Body of pancreas (tissue), 4 donors: ENCODE measurements around the gene OAF. TPM values are rescaled to one million over a fixed set of nuclear protein-coding genes. Genes with fewer than 3 reads are reported as not detected.

Source experiments
- ATAC-seq: fragments of 150-250 bp; one replicate; pipeline ENCODE4 v1.9.1; 2016
- DNase-seq, 4 donors: peaks; one replicate each; pipeline ENCODE4 v3.0.0-alpha.2; 2019
- H3K27ac ChIP-seq, 4 donors: fragments of 200-600 bp; sonication (generic); 1 replicate in 3 of 4; 2 replicates in 1 of 4; pipeline versions ENCODE4 v1.5.1 to v1.6.1; 2016 to 2019; ENCODE audit warnings: mild to moderate bottlenecking in 1 of 4, mixed read lengths in 1 of 4, moderate library complexity in 1 of 4
- H3K27me3 ChIP-seq, 2 donors: fragments of 200-600 bp; sonication (generic); one replicate each; pipeline ENCODE4 v1.6.0; 2016; ENCODE audit warnings: mild to moderate bottlenecking in 1 of 2
- H3K36me3 ChIP-seq, 2 donors: fragments of 200-600 bp; sonication (generic); replicated peaks in 1 of 2; 2 replicates each; pipeline ENCODE4 v1.5.1; 2016; ENCODE audit warnings: low read depth in 2 of 2; ENCODE audit not compliant: insufficient read depth in 1 of 2
- H3K4me1 ChIP-seq: fragments of 200-600 bp; sonication (generic); one replicate; pipeline ENCODE4 v1.6.0; 2016
- H3K4me3 ChIP-seq, 2 donors: fragments of 200-600 bp; sonication (generic); 1 replicate in 1 of 2; 2 replicates in 1 of 2; pipeline ENCODE4 v1.5.1; 2016 to 2019
- H3K9me3 ChIP-seq, 3 donors: fragments of 200-600 bp; sonication (generic); 1 replicate in 2 of 3; 2 replicates in 1 of 3; pipeline ENCODE4 v1.5.1; 2016
- POLR2A ChIP-seq, 3 donors: fragments of 450-650 bp; IDR thresholded peaks; one replicate each; pipeline ENCODE4 v1.6.1; 2016; ENCODE audit warnings: antibody characterized with exemption in 3 of 3, mild to moderate bottlenecking in 2 of 3
- WGBS, 2 donors: methylation state at CpG; one replicate each; pipeline ENCODE4 v1.1.5; 2017; 5-methylcytosine and 5-hydroxymethylcytosine counted together
- intact Hi-C: fragments of 100-400 bp; cut with DNase I; formaldehyde crosslinking; loops from one replicate; pipeline ENCODE4 v1.15.1; 2023
- total RNA-seq, 2 donors: library from RNA; depleted of rRNA; stranded (reverse); fragments of >200 nt; gene quantifications; one replicate each; pipeline ENCODE4 v1.1.0, GENCODE V29; 2016
- TF ChIP-seq, protein P1 (sequence below), 7 experiments: fragments of 450-650 bp in 4 of 7; fragments of 200-600 bp in 3 of 7; sonication (generic) in 3 of 7; IDR thresholded peaks; one replicate each; pipeline ENCODE4 v1.5.1; 2016 to 2019; ENCODE audit warnings: antibody characterized with exemption in 7 of 7

The OAF gene
- total RNA-seq, 2 donors from 2014 or later: 53.7 to 67.7 TPM

DNA sequence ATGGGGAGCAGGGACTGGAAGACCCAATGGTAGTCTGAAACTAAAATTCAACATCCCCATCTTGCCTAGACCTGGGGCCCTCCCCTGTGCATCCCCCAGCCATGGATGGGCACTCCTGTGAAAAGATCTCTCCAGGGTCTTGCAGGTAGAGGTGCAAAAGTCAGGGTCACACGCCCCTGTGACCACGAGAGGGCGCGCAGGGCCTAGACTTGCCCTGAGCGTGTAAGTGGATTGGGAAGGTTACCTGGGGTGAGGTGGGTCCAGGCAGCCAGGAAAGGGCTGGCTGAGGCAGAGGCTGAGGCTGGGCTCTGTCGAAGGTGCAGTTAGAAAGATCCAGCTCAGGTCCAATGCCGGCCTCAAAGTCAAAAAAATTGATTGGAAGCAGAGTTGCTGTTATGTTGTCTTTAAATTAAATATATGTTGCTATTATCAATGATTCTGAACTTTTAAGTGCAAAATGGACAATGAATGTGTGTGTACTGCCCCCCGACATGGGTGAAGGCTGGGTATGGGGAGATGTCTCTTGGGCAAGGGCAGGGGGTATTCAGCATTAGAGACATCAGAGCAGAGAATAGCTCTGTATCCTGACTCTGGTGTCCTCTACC is 24.3 kb downstream of the OAF start:
- Histone ChIP-seq H3K4me1 (peaks cover 12% of the 10 kb centered on the region), H3K27me3 (no peaks in the 10 kb centered on the region), H3K4me3 (no peak overlapping the region), H3K27ac (no peak overlapping the region), H3K36me3 (no peaks in the 10 kb centered on the region), H3K9me3 (no peaks in the 10 kb centered on the region)
- ATAC-seq (peak; percentile 80), DNase-seq (peak; percentile 81 to 86 (median 82))
- intact Hi-C loops: loop anchor here (5.0 kb wide), 1 partner anchor 62 kb away; no protein-coding TSS in a partner anchor
- 9 to 10% methylated on average over 8 of the region's 8 CpGs for WGBS, 2 donors
- TF ChIP-seq POLR2A (IDR thresholded peaks at IDR 0.05): no peak
- TF ChIP-seq, protein P1, sequence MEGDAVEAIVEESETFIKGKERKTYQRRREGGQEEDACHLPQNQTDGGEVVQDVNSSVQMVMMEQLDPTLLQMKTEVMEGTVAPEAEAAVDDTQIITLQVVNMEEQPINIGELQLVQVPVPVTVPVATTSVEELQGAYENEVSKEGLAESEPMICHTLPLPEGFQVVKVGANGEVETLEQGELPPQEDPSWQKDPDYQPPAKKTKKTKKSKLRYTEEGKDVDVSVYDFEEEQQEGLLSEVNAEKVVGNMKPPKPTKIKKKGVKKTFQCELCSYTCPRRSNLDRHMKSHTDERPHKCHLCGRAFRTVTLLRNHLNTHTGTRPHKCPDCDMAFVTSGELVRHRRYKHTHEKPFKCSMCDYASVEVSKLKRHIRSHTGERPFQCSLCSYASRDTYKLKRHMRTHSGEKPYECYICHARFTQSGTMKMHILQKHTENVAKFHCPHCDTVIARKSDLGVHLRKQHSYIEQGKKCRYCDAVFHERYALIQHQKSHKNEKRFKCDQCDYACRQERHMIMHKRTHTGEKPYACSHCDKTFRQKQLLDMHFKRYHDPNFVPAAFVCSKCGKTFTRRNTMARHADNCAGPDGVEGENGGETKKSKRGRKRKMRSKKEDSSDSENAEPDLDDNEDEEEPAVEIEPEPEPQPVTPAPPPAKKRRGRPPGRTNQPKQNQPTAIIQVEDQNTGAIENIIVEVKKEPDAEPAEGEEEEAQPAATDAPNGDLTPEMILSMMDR (IDR thresholded peaks at IDR 0.05): peak; percentile 69 to 89 (median 87)

GRCh38 chr11:120236169-120237107 is 25.6 kb downstream of the OAF start:
- Histone ChIP-seq H3K36me3 (no peaks in the 10 kb centered on the region), H3K4me3 (no peak overlapping the region), H3K27ac (no peak overlapping the region), H3K9me3 (no peaks in the 10 kb centered on the region), H3K4me1 (peaks cover 22% of the 10 kb centered on the region), H3K27me3 (no peaks in the 10 kb centered on the region)
- 37 to 40% methylated on average over 5 of the region's 5 CpGs for WGBS, 2 donors
- no peak for ATAC-seq
- intact Hi-C loops: loop anchor here (5.0 kb wide), 1 partner anchor 61 kb away; no protein-coding TSS in a partner anchor
- TF ChIP-seq, protein P1 (IDR thresholded peaks at IDR 0.05): no peak
- peak in 2 of 3 donors; percentile 30 to 51 for TF ChIP-seq POLR2A (IDR thresholded peaks at IDR 0.05)
- DNase-seq: no peak

GRCh38 chr11:120238968-120239620 is 28.3 kb downstream of the OAF start:
- DNase-seq (no peak), ATAC-seq (no peak)
- no peaks in the 10 kb centered on the region for H3K27me3 ChIP-seq
- no peak overlapping the region for H3K4me3 ChIP-seq
- intact Hi-C loops: loop anchor here (5.0 kb wide), 1 partner anchor 58 kb away; no protein-coding TSS in a partner anchor
- peaks cover 22% of the 10 kb centered on the region for H3K4me1 ChIP-seq
- H3K27ac ChIP-seq: no peak overlapping the region
- no peaks in the 10 kb centered on the region for H3K36me3 ChIP-seq
- WGBS, 2 donors: 88 to 94% methylated on average over 8 to 11 of the region's 11 CpGs
- no peaks in the 10 kb centered on the region for H3K9me3 ChIP-seq
- no peak for TF ChIP-seq POLR2A (IDR thresholded peaks at IDR 0.05)

- no peaks in the 10 kb centered on the region for H3K36me3 ChIP-seq
- H3K4me3 ChIP-seq: no peak within 1 kb of the TSS
- H3K27ac ChIP-seq: no peak within 1 kb of the TSS
- WGBS, 2 donors: 6 to 9% methylated on average over 11 to 60 of the region's 66 CpGs
- TF ChIP-seq POLR2A (IDR thresholded peaks at IDR 0.05): no peak
- TF ChIP-seq, protein P1 (IDR thresholded peaks at IDR 0.05): peak in 2 of 7 experiments; percentile 16 to 27
- DNase-seq: peak; percentile 37 to 65 (median 52)
- peak; percentile 62 for ATAC-seq
- intact Hi-C loops: loop anchor here (5.0 kb wide), 1 partner anchor 57 kb away; no protein-coding TSS in a partner anchor
- H3K9me3 ChIP-seq: no peaks in the 10 kb centered on the region
- H3K27me3 ChIP-seq: no peaks in the 10 kb centered on the region
- H3K4me1 ChIP-seq: peaks cover 17% of the 10 kb centered on the region
Observed at GRCh38 chr11:120239713-120240640, 29.1 kb downstream of the OAF start, which contains the start of gene POU2F3. TSS of gene POU2F3 (plus strand) at chr11:120240140. CDS start at chr11:120240344, 204 bp downstream.
